Left hindlimb (tissue), 1 donor: Measurements from ENCODE around the gene YWHAQ.

Source experiments
- DNase-seq: peaks from one replicate; pipeline ENCODE4 v3.0.0-alpha.2; 2018

YWHAQ gene

DNA sequence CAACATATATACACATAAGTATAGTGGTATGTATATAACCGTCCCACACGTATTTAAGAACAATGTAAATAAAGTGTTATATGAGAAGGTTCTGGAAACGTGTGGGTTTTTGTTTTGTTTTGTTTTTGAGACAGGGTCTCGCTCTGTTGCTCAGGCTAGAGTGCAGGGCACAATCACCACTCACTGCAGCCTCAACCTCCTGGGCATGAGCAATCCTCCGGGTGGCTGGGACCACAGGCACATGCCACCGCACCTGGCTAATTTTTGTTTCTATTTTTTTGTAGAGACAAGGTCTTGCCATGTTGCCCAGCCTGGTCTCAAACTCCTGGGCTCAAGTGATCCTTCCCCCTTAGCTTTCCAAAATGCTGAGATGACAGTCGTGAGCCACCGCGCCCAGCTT is 81.4 kb downstream of the YWHAQ start:
- DNase-seq = no peak

DNA sequence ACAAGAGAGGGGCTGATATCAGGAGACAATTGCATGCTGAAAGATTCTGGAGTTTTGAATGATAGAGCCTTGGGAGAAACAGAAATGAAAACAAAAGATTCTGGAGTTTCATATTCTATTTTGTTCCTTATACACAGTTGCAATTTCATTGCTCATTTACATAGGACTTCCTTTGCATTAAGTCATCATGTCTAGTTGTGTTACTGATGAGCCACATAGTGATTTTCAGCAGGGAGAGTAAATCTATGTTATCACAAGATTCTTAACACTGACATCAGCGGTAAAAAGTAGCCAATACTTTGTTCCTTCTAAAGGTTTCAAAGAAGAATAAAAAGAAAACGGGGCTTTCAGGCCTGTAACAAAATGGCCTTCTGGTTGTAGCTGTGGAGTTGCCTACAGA is 82.3 kb downstream of the YWHAQ start:
- DNase-seq = no peak

DNA sequence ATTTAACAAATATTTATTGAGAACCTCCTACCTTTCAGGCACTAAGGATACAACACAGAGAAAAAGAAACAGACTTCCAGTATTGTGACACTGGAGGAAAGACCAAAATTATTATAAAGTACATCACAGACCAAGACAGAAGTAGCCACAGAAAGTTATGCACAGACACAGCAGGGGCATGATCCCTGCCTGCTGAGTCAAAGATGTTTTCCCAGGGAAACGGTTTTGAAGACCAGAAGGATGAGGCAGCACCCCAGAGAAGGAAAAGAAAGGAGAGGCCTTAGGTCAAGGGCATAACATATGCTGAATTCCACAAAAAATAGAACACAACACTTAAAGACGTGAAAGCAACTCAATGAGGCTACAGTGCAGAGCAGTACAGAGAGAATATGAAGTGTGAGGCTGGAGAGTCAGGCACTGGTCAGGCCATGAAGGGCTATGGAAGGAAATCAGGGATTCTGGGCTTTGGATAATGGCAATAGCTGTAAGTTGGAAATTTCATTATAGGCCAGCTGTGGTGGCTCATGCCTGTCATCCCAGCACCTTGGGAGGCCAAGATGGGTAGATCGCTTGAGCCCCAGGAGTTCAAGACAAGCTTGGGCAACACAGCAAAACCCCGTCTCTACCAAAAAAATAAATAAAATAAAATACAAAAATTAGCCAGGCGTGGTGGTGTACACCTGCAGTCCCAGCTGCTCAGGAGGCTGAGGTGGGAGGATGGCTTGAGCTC is 83.4 kb downstream of the YWHAQ start:
- DNase-seq = no peak

DNA sequence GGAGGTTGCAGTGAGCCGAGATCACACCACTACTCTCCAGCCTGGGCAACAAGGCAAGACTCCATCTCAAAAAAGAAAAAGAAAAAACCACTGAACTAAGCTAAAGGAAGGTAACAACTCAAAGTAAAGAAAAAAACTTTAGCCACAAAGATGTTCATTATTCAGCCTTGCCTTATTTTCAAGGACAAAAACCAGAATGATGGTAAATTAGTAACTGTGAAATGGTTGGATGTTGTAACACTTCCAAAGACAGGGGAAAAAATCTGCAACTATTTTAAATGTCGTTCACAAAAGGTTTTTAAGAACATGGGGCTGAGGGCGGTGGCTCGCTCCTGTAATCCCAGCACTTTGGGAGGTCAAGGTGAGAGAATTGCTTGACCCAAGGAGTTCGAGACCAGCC is 85.3 kb downstream of the YWHAQ start:
- no peak for DNase-seq

DNA sequence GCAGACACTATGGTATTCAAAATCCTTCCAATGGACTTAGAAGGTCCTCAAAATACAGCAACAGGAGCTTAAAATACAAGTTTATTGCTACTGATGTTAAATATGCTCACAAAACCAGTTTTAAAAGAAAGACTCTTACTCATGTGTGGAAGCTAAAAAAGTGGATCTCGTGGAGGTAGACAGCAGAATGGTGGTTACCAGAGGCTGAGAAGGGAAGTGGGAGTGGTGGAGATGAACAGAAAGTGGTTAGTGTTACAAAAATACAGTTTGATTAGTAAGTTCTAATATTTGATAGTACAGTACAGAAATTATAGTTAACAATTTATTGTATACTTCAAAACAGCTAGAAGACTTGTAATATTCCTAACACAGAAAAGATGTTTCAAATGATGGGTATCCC is 87.2 kb downstream of the YWHAQ start:
- DNase-seq = no peak

DNA sequence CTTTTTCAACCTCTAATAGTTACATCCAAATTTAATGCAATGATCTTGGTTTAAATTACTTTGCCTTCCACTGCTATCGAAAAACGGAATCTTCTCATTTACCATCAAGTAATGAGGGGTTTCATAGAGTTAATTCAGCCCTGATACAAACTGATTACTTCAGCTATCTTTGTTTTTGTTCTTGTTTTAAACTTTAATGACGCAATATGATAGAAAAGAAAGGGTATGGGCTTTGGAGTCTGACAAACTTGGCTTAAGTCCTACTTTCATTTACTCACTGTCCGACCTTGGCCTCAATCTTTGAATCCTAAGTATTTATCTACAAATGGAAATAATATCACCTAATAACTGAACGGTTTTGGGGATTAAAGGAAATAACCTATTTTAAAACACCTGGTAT is 91.3 kb downstream of the YWHAQ start:
- DNase-seq = no peak

DNA sequence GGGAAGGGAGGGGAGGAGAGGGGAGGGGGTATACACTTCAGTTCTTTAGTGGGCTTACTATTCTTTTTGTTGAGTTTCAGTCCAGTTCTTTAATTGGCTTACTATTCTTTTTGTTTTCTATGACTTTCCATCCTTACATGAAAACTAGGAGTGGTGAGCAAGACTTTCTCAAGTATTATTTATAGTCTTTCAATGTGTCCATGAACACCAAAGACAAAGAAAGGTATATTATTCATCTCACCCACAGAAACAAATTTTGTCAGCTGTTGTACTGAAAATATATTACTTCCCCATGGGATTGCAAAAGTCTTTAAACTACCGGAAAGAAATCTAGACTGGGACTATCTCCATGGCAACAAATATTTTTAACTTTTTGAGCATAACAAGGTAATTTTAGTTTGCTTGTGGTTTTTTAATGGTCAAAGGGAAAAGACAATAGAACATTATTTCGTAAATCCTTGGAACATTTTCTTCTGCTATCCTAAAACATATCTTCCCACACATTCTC is 92.7 kb downstream of the YWHAQ start:
- DNase-seq = no peak

DNA sequence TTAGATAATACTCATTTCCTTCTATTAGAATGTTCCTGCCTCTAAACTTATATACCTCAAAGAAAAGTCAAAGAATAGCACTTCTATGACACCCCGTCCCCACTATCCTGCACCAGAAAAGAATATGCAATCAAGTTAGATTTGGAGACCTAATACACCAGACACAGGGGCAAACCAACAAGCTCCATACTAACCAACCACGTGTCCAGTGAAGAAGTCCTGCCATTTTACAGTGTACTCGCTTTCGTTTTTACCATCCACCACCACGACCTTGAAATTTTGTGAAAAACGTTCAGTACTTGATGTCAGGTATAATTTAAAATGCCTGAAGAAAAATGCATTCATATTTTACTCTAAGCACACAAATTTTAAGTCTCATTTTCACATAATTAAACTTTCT is 94.3 kb downstream of the YWHAQ start:
- no peak for DNase-seq

DNA sequence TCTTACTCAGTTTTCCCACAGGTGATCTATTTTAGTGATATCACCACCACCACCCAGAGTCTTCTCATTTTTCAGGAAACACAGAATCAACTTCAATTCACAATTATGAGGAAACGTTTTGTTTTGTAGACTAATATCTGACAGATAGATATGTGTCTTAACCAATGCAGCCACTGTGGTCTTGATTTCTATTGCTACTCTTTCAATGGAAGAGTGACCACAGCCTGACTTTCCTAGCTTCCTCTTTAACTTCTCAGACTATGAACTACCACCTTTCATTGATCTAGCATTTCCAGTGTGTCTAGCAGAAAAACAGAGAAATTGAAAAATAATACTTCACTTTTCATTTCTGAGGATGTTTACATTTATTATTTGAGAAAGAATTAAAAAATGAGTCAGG is 95.6 kb downstream of the YWHAQ start:
- DNase-seq = no peak
